Right ventricle myocardium superior (tissue), 1 donor: ENCODE results near the gene ZFAND5. TPM values are rescaled to one million over a fixed set of nuclear protein-coding genes. Genes with fewer than 3 reads are reported as not detected.

Experiments
- ATAC-seq: fragments of 200-7000 bp; cut with Tn5 transposase; one replicate; pipeline ENCODE4 v1.9.1; 2020; ENCODE audit warnings: mild to moderate bottlenecking; ENCODE audit not compliant: poor library complexity
- DNase-seq: peaks from one replicate; pipeline ENCODE4 v3.0.0-alpha.2; 2020
- intact Hi-C: fragments of 100-400 bp; cut with DNase I; formaldehyde crosslinking; loops from one replicate; pipeline ENCODE4 v1.11.2; 2022
- long read RNA-seq: library from polyadenylated mRNA; unstranded; transcript quantifications from one replicate; pipeline ENCODE4 v2.0.0, GENCODE V29; 2021
- total RNA-seq: library from RNA; stranded (reverse); fragmentation: NEBNext Ultra II Directional; extraction: Animal tissue kit (Norgen Biotek cat#: 25700); gene quantifications from one replicate; pipeline ENCODE4 v1.2.1, GENCODE V29; 2021
- donor health status: DM: no; HTN: yes; CAD: no; lungs with severe emphysema.

Gene ZFAND5
- total RNA-seq: 180 TPM
- long read RNA-seq, transcript ZFAND5-206 (4 exons, 553 nt): minor isoform, 7 of 373 reads
- long read RNA-seq, transcript ZFAND5-205 (7 exons, 2,785 nt): minor isoform, 113 of 373 reads
- long read RNA-seq, transcript ZFAND5-204 (6 exons, 2,686 nt): major isoform, 220 of 373 reads
- long read RNA-seq, partial matches to known transcripts: 9 of 373 reads
- long read RNA-seq, other reads (novel, unspliced or antisense): 23 of 373 reads

- peak; percentile 93 for ATAC-seq
- intact Hi-C loops: loop anchor here (10.0 kb wide), 1 partner anchor 230 kb away; no protein-coding TSS in a partner anchor
- DNase-seq: peak; percentile 100
These were observed at the start of gene ZFAND5 for GRCh38 chr9:72364679-72365524. Gene ZFAND5, minus strand, starts transcription at chr9:72365208. Its CDS starts 4,430 bp downstream, at chr9:72360778.

- DNase-seq (no peak), ATAC-seq (no peak)
- intact Hi-C loops: no loop called here
These were observed 47.6 kb upstream of the ZFAND5 start for GRCh38 chr9:72412483-72413040.

GRCh38 chr9:72410214-72410613, 45.2 kb upstream of the ZFAND5 start:
- no peak for ATAC-seq
- intact Hi-C loops: no loop called here
- no peak for DNase-seq

- ATAC-seq (no peak), DNase-seq (no peak)
- intact Hi-C loops: no loop called here
These were observed 42.1 kb upstream of the ZFAND5 start for GRCh38 chr9:72407114-72407513.

GRCh38 chr9:72402744-72403143, 37.7 kb upstream of the ZFAND5 start:
- intact Hi-C loops: no loop called here
- ATAC-seq: no peak
- DNase-seq: no peak

GRCh38 chr9:72401396-72401795, 36.4 kb upstream of the ZFAND5 start:
- DNase-seq (no peak), ATAC-seq (no peak)
- intact Hi-C loops: no loop called here

GRCh38 chr9:72400866-72401265, 35.9 kb upstream of the ZFAND5 start:
- DNase-seq (no peak), ATAC-seq (no peak)
- intact Hi-C loops: no loop called here

- intact Hi-C loops: no loop called here
- ATAC-seq: no peak
- no peak for DNase-seq
These were observed 34.4 kb upstream of the ZFAND5 start for GRCh38 chr9:72399391-72399790.

- no peak for DNase-seq
- no peak for ATAC-seq
- intact Hi-C loops: no loop called here
These were observed 31.5 kb upstream of the ZFAND5 start for GRCh38 chr9:72396247-72397091.

- DNase-seq (no peak), ATAC-seq (no peak)
- intact Hi-C loops: no loop called here
These were observed 29.1 kb upstream of the ZFAND5 start for GRCh38 chr9:72394066-72394465.

- DNase-seq (no peak), ATAC-seq (no peak)
- intact Hi-C loops: no loop called here
These were observed 25.9 kb upstream of the ZFAND5 start for GRCh38 chr9:72390907-72391306.

- intact Hi-C loops: no loop called here
- ATAC-seq (no peak), DNase-seq (no peak)
These were observed 21.2 kb upstream of the ZFAND5 start for GRCh38 chr9:72386186-72386585.

GRCh38 chr9:72384710-72385485, 19.9 kb upstream of the ZFAND5 start:
- no peak for DNase-seq
- no peak for ATAC-seq
- intact Hi-C loops: no loop called here

GRCh38 chr9:72383978-72384709, 19.1 kb upstream of the ZFAND5 start:
- ATAC-seq (no peak), DNase-seq (no peak)
- intact Hi-C loops: no loop called here

GRCh38 chr9:72382405-72382804, 17.4 kb upstream of the ZFAND5 start:
- intact Hi-C loops: no loop called here

GRCh38 chr9:72377041-72377440, 12.0 kb upstream of the ZFAND5 start:
- ATAC-seq (no peak), DNase-seq (no peak)
- intact Hi-C loops: no loop called here

More at GRCh38 chr9:72382405-72382804, 17.4 kb upstream of the ZFAND5 start:
- ATAC-seq: no peak
- DNase-seq: no peak

- ATAC-seq (no peak), DNase-seq (no peak)
- intact Hi-C loops: no loop called here
These were observed 6.1 kb upstream of the ZFAND5 start for GRCh38 chr9:72371151-72371550.
